ENCODE data around the gene AOC2.

Gene AOC2, protein sequence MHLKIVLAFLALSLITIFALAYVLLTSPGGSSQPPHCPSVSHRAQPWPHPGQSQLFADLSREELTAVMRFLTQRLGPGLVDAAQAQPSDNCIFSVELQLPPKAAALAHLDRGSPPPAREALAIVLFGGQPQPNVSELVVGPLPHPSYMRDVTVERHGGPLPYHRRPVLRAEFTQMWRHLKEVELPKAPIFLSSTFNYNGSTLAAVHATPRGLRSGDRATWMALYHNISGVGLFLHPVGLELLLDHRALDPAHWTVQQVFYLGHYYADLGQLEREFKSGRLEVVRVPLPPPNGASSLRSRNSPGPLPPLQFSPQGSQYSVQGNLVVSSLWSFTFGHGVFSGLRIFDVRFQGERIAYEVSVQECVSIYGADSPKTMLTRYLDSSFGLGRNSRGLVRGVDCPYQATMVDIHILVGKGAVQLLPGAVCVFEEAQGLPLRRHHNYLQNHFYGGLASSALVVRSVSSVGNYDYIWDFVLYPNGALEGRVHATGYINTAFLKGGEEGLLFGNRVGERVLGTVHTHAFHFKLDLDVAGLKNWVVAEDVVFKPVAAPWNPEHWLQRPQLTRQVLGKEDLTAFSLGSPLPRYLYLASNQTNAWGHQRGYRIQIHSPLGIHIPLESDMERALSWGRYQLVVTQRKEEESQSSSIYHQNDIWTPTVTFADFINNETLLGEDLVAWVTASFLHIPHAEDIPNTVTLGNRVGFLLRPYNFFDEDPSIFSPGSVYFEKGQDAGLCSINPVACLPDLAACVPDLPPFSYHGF

DNA sequence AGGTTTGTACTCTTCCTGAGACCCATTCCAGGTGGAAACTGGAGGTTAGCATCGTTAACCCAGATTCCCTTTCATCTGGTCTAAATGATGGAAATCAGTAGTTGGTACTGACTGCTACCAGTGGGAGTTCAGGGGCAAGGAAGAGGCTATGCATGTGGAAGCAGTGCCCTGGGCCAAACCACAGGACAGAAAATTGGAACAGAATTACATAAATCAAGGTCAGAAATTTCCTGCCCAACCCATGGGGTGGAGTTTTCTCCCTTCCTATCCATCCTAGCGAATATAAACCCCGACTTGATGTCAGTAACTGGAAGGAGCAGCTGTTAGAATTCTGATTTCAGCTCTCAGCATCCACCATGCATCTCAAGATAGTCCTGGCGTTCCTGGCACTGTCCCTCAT lies at the start of gene AOC2:
AOC2 (plus strand) TSS at position 310 of the 400 bp plus-strand sequence; CDS start at position 357, 47 bp downstream.
- DNase-seq = no peak

DNA sequence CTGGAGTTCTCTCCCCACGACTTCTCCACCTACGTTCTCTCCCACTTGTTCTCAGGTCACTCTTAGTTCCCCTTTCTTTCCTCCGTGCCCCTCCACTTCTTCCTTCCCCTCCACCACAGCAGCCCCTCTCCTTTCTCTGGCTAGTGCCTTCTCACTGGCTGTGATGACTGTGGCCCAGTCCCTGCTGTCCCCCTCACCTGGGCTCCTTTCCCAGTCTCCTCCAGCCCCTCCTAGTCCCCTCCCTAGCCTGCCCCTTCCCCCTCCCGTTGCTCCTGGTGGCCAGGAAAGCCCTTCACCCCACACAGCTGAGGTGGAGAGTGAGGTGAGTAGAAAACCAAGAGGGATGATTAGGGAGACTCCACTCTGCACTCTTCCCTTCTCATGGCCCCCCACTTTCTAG lies 49.3 kb upstream of the AOC2 start:
- no peak for DNase-seq

DNA sequence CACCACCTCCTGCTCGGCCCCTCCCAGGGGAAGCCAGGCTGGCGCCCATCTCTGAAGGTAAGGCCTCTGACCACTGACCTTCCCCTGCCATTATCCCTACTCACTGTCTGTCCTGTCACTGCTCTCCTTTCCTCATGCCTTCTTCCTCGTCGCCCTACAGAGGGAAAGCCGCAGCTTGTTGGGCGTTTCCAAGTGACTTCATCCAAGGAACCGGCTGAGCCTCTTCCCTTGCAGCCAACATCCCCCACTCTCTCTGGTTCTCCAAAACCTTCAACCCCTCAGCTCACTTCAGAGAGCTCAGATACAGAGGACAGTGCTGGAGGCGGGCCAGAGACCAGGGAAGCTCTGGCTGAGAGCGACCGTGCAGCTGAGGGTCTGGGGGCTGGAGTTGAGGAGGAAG lies 48.9 kb upstream of the AOC2 start:
- DNase-seq = no peak

DNA sequence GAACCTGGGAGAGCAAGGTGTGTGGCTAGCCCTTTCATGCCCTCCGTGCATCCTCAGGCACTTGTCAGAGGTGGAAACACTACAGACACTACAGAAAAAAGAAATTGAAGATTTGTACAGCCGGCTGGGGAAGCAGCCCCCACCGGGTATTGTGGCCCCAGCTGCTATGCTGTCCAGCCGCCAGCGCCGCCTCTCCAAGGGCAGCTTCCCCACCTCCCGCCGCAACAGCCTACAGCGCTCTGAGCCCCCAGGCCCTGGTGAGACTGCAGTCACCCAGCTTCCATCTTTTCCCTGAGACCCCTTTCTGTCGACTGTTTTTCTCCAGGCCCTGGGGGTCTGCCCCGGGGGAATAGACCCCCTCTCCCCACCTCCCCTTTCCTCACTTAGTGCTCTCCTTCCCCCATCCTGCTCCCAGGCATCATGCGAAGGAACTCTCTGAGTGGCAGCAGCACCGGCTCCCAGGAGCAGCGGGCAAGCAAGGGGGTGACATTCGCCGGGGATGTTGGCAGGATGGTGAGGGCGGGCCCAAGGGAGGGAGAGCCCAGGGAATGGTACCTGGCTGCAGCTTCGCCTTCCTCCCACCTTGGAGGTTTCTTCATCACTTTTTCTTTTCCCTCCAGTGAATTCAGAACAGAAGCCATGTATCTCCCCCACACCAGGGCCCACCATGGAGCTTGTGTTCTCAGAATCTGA lies 48.2 kb upstream of the AOC2 start:
- no peak for DNase-seq

DNA sequence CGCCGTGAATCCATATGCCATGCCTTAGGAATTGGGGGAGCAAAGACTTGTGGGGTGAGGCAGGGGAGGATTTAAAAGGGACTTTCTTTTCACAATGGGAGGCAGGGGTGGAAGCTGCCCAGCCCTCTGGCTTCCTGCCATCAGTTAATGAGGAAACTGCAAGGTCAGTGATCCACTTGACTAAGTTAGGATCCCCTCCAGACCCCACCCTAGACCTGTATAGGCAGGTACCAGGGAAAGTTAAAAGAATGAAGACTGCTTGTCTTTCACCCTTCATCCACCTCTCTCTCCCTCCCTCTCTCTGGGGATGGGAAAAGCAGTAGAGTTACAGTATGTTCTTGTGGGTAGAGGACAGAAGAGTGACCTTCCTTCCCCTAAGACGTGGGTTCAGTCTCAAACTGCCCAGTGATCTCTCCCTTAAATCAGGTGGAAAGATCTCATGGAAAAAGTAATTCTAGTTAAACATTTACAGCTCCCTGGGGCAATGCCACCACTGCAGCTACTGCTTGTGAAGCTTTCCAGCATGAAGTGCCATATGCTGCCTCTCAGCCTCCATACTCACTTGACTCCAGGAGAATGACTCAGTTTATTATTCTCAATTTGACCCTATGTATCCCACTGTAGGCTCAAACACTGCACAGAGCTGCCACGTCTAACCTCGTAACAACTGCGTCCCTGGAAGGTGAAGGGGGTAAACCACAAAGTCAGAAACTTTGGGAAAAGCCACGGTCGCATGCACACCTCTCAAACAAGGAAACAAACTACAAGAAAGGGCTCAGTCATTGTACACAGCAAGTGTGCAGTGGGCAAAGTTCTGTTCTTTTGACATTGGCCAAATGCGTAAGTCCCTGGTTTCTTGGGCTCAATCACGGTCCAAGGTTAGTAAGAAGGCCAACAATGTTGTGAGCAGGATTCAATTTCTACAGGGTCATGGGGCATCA lies 47.0 kb upstream of the AOC2 start:
- no peak for DNase-seq

DNA sequence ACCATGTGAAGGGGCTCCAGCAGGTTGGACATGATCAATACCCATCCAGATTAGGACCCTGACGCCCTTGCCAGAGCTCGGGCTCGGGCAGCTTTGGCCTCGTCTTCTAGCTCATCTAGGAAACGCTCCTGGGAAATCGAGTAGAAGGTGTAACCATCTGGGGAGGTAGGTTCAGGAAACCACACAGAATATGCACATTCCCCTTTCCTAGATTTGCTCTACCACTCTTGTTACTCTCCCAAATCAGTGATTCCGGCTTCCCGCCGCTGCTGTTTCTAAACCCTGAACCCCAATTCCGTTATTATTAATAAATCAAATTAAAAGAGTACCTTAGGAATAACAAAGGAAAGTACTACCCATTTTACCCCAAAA lies 46.4 kb upstream of the AOC2 start:
- no peak for DNase-seq

DNA sequence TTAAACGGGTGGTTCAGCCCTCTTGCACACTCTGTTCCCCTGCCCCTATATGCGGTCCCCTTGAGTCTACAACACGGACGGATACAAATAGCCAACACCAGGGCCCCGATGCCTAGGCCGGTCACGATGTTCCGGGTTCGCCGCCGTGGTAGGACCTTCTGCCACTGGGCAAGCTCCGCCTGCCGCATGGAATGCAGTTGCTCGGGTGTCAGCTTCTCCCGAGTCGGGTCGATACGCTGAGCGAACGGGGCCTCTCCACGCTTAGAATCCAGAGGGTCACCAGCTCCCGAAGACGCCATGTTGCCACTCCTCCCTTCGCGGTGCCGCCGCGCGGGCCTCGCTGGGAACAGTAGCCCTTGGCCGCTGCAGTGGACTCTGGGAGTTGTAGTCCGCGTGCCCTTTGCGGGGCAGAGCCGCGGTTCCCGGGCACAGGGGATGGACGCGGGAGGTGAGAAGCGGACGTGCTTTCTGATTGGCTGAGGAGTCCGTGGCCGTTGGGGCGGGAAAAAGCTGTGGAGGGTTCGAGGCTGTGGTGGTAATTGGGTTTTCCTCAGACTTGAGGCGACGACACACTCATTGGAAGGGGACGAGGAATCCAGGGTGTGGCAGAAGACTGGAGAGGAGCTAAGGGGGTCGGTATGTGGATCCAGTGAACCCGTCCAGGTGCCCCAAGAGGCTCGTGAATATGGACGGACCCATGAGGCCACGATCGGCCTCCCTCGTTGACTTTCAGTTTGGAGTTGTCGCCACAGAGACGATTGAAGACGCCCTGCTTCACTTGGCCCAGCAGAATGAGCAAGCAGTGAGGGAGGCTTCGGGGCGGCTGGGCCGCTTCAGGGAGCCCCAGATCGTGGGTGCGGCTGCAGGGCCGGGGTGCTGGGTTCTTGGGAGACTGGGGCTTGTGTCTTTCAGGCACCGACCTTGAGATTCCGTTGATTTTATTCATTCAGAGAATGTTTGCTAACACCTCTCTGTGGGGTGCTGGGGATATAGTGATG lies 45.7 kb upstream of the AOC2 start, which contains the start of the genes CNTD1 and COA3:
CNTD1 (plus strand) TSS at position 479 of the 998 bp plus-strand sequence; CDS start at position 686, 207 bp downstream.
COA3 (minus strand) TSS at position 322 of the 998 bp plus-strand sequence; CDS start at position 299, 23 bp downstream.
- peak; percentile 73 for DNase-seq

DNA sequence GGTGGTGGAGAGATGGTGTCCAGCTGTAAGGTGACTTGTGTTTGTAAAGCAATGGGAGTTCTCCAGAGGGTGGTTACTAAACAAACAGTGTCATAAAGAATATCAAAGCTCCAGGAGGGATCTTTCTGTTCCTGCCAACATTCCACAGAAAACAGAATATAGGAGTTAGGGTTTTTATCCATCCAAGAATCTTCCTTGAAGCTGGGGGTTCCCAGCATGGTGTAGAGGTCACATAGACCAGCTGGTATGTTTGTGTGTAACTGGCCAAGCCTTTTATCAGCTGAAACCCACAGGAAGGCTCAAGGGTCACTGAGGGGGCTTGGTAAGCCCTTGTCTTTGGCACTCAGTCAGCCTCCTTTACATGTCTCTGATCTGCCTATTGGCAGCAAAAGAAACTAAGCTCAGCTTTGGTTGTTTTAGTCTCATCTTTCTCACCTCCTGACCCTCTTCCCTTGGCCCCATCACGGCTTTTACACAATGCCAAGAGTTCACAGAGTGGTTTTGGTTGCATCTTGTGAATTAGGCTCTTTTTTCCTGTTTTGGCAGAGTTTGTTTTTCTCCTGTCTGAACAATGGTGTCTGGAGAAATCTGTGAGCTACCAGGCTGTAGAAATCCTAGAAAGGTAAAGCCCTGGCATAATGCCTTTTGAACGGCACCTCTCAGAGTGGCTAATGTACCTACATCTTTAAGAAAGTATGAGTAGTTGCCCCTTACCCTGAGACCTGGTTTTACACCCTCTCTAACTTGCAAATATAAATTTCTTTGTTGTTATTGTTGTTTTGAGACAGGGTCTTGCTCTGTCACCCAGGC lies 41.1 kb upstream of the AOC2 start:
- no peak for DNase-seq

DNA sequence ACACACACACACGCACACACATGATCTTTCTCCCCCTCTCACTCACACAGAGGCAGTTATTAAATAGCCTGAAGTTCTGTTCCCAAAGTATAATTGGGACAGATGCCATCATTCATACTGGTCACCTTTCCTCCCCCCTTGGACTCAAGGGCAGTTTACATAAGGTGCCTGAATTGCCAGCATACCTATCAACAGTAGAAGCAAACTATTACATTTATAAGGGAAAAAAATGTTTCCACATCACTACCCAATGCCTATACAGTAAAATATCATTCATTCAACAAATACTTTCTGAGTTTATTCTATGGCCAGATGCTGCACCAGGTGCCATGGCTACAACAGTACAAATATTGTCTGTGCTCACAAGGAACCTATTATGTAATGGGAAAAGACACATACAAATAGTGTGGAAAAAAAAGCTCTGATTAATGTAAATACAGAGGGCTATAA lies 39.4 kb upstream of the AOC2 start:
- DNase-seq = peak; percentile 5

DNA sequence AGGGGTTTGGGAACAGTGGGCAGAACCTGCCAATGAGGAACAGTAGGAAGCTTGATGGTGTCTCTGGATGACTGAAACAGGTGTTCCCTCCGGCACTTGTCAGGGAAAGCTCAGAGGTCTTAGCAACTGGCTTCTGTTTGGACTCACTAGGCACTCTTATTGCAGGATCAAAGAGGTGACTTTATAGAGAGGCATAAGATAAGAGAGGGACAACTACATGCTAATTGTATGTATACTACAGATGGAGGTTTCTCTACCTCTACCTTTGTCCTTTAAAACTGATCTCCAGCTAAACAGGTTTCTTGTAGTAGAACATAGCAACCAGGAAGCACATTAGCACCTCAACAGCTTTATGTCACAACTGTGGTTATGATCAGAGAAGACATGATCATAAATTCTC lies 38.1 kb upstream of the AOC2 start:
- no peak for DNase-seq

DNA sequence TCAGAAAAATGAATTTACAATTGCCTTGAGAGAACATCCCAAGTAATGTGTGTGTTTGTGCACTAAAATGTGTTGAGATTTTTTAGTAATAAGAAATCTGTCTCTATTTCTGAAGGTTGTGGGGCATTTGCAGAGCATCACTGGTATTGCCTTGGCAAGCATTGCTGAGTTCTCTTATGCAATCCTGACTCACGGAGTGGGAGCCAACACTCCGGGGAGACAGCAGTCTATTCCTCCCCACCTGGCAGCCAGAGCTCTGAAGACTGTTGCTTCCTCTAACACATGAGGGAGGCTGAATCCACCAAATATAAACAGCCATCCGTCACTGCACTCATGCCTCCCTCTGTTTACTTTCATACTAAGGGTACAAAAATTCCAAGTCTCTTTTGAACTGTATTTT lies 35.1 kb upstream of the AOC2 start:
- DNase-seq = no peak

DNA sequence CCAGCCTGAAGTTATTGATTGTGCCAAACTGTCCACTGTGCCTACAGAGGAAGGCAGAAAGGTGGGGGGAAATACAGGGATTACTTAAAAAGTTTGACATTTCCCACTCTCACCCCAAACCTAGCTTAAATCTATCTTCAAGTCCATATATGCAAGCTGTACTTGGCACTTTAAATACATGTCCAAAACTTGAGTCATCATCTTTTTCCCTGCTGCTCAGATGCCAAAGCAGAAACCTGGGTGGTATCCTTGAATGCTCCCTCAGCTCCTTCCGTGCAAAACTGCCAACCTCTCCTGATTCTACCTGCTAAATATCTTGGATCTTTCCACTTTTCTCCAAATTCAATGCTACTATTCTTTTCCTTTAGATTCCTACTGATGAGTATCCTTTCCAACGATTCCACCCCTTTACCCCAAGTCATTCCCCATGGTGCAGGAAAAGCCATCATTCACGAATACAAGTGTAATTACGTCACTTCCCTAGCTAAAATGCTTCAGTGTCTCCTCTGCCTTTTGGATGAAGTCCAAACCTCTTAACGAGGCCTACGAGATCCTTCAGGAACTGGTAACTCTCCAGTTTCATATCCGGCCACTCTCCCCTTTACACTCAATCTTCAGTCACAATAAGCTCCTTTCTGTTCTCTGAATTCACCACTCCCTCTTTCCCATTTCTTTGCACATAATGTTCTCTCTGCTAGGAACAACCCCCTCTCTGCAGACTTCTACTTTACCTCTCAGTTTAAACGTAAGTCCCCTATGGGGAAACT lies 29.6 kb upstream of the AOC2 start:
- DNase-seq = no peak

DNA sequence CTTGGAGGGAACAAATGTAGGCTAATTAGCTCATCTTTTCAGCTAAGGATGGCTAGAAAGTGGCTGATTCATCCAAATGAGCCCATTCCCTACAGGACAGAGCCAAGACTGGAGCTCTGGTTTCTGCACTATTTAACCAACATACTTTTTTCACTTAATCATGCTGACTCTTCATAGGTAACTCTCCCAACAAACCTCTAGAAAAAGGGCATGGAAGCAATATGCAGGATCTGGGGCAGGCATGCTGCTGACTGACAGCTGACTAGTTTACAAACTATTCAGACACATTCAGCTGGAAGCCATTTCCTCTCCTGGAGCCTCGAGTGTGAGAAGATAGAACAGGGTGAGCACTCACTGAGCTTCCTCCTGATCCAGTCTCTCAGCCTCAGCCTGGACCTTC lies 26.5 kb upstream of the AOC2 start:
- no peak for DNase-seq

DNA sequence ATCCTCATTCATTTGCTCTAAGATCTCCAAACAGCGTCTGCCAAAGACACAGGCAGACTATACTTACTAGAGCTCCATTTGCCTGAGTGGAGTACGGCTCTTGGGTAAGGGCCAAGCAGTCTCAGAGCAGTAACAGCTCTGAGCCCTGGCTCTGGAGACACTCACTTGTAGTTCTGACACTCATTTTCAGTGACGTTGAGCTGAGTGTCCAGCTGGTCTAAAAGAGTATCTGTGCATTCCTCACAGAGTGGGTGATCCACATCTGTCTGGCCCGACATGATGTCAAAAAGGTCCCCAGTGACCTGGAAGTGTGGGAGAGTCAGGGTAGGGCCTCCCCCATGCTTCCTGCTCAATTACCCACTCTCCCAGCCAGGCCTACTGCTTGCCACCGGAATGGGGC lies 26.0 kb upstream of the AOC2 start:
- DNase-seq = no peak

DNA sequence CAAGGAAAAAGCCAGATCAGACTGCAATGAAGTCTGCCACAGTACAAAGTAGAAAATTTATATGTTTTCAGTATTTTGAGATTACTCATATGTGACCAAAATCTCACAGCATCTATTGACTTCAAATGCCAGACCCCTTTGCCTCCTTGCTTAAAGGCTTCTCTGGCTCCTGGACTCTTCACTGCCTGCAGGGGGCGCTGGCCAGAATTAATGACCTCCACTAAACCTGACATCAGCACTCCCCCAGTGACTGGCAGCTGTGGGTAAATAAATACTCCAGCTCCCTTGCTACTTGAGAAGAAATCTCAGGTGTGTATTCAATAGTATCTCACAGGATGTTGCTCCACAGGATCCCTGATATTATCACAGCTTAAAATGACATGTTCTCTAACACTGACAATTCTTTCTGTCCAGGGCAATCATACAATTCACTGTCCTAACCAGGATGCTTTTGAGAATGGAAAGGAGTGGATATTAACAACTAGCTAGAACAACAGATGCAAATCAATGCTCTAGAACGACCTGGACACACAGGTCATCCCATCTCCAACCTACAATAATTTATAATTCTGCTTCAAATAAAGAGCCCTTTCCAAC lies 24.3 kb upstream of the AOC2 start:
- peak; percentile 38 for DNase-seq

DNA sequence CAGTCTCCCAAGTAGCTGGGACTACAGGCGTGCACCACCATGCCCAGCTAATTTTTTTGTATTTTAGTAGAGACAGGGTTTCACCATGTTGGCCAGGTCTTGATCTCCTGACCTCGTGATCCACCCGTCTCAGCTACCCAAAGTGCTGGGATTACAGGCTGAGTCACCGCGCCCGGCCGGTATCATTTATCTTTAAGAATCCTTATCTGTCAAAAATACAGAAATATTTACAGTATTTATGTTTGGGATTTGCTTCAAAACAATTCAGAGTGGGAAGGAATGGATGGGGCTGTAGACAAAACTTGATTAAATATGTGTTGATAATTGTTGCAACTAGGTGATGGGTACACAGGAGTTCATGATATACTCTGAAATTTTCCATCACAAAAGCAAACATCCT lies 23.2 kb upstream of the AOC2 start:
- no peak for DNase-seq

DNA sequence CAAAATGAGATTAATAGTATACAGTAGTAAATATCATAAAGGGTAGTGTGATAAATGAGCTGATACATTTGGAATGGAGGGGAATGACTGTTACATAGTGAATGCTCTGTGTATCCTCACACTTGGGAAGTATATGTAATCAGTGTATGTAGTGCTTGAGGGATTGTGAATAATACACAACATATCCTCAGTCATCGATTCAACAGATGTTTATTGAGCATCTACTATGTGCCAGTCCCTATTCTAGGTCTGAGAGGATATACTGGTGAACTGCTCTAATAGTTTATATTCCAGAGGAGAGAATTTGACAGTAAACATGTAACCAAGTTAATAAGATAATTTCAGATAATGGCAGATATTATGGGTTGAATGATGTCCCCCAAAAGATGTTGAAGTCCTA lies 16.9 kb upstream of the AOC2 start:
- DNase-seq = no peak

DNA sequence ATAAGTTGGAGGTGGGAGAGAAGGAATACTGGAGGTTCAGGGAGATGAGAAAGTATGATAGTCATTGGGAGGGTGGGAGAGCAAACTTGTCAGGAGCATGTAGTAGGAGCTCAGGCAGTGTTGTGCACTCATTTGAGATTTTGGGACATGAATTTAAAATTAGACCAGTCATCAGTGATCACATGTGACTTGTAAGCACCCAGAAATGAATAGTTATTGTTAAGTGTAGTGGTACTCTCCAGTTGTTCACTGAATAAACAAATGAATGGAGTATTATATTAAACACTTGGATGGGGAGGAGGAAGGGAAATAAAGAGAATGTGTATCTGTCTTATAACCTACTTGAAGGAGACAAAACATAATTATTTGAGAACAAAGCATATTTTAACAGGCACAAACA lies 13.4 kb upstream of the AOC2 start:
- DNase-seq = no peak
